K562 (cell line): ENCODE measurements around the gene CATSPER4.

Experiments
- CBX8 ChIP-seq: fragments of 200-600 bp; sonication (generic); IDR thresholded peaks from 2 replicates; pipeline ENCODE4 v1.6.1; 2012; ENCODE audit warnings: borderline replicate concordance, mixed run types, low read depth, mild to moderate bottlenecking, moderate library complexity, mixed read lengths, low read length, control low read depth, inconsistent platforms; ENCODE audit not compliant: poor library complexity, severe bottlenecking; ENCODE audit errors: extremely low read depth
- CTCF ChIP-seq, 3 experiments: IDR thresholded peaks in 2 of 3; conservative IDR thresholded peaks in 1 of 3; 2 replicates each; pipeline ENCODE4 v1.5.1; 2011 to 2012; ENCODE audit warnings: low read length in 3 of 3, mild to moderate bottlenecking in 3 of 3, control low read depth in 2 of 3, improper control_type of control experiment in 1 of 3, inconsistent platforms in 1 of 3, low read depth in 1 of 3, mixed read lengths in 1 of 3, moderate library complexity in 1 of 3; ENCODE audit not compliant: insufficient read depth in 2 of 3
- ELF1 ChIP-seq: fragments of 200-800 bp; sonication (Bioruptor generic); IDR thresholded peaks from 2 replicates; pipeline ENCODE4 v1.6.1; 2016; ENCODE audit warnings: missing genetic modification characterization, missing compliant biosample characterization
- EZH2 ChIP-seq: IDR thresholded peaks from 2 replicates; pipeline ENCODE4 v1.6.1; 2012; ENCODE audit warnings: low read depth, mild to moderate bottlenecking, inconsistent platforms, low read length, borderline replicate concordance
- PHF21A ChIP-seq: fragments of 450-650 bp; IDR thresholded peaks from 2 replicates; pipeline ENCODE4 v1.6.1; 2017; ENCODE audit warnings: low read depth, borderline replicate concordance
- PHF8 ChIP-seq: fragments of 200-600 bp; sonication (generic); IDR thresholded peaks from 2 replicates; pipeline ENCODE4 v1.6.1; 2012; ENCODE audit warnings: mixed run types, mild to moderate bottlenecking, inconsistent platforms, low read length, moderate library complexity, borderline replicate concordance
- POLR2AphosphoS5 ChIP-seq: IDR thresholded peaks from 2 replicates; pipeline ENCODE4 v1.6.1; 2011; ENCODE audit warnings: mild to moderate bottlenecking, low read depth, low read length, moderate library complexity; ENCODE audit not compliant: control insufficient read depth, insufficient read depth
- RAD51 ChIP-seq: fragments of 450-650 bp; IDR thresholded peaks from 2 replicates; pipeline ENCODE4 v1.7.1; 2016; ENCODE audit warnings: low read depth, mild to moderate bottlenecking, borderline replicate concordance
- TRIM24 ChIP-seq, 2 experiments: fragments of 450-650 bp; IDR thresholded peaks; 2 replicates each; pipeline ENCODE4 v1.6.1; 2016
- ZNF121 ChIP-seq: sonication (generic); formaldehyde crosslinking; conservative IDR thresholded peaks from 2 replicates; pipeline ENCODE4 v1.8.0; 2022; ENCODE audit warnings: missing genetic modification reagents
- ZNF217 ChIP-seq: sonication (generic); formaldehyde crosslinking; IDR thresholded peaks from 2 replicates; pipeline ENCODE4 v1.8.0; 2022; ENCODE audit warnings: mild to moderate bottlenecking, missing genetic modification reagents
- ZNF318 ChIP-seq, 2 experiments: fragments of 450-650 bp; IDR thresholded peaks; 2 replicates each; pipeline ENCODE4 v1.6.1; 2016; ENCODE audit warnings: mild to moderate bottlenecking in 2 of 2, borderline replicate concordance in 1 of 2, low read depth in 1 of 2, moderate library complexity in 1 of 2
- ZNF395 ChIP-seq: fragments of 200-800 bp; sonication (Bioruptor generic); IDR thresholded peaks from 2 replicates; pipeline ENCODE4 v1.6.1; 2017; ENCODE audit warnings: missing genetic modification characterization, missing compliant biosample characterization
- ZNF431 ChIP-seq: sonication (generic); formaldehyde crosslinking; IDR thresholded peaks from 2 replicates; pipeline ENCODE4 v1.8.0; 2022; ENCODE audit warnings: mild to moderate bottlenecking, missing genetic modification reagents

- no peak for TF ChIP-seq ZNF395 (CRISPR knock-in tag)
- TF ChIP-seq POLR2AphosphoS5: no peak
- TF ChIP-seq RAD51: no peak
- TF ChIP-seq TRIM24 (IDR thresholded peaks at IDR 0.05): no peak
- TF ChIP-seq CBX8: no peak
- no peak for TF ChIP-seq PHF21A
- TF ChIP-seq CTCF (IDR thresholded peaks at IDR 0.05 in 2 of 3, conservative IDR thresholded peaks at IDR 0.05 in 1 of 3; ENCODE audit: insufficient read depth in 2 of 3, low read depth in 1 of 3, low read length in 3 of 3): no peak
- no peak for TF ChIP-seq ZNF318 (IDR thresholded peaks at IDR 0.05; ENCODE audit: borderline replicate concordance in 1 of 2, low read depth in 1 of 2)
- TF ChIP-seq ZNF431 (CRISPR knock-in tag): no peak
- no peak for TF ChIP-seq PHF8
- no peak for TF ChIP-seq ZNF217 (CRISPR knock-in tag)
- no peak for TF ChIP-seq ELF1
- no peak for TF ChIP-seq ZNF121 (CRISPR knock-in tag)
- TF ChIP-seq EZH2: no peak
Measured at GRCh38 chr1:26169198-26169554, 21.2 kb upstream of the CATSPER4 start.
